ENCODE measurements around the gene OVOL1.
A peak's percentile ranks its signal among the peaks of the same experiment; 100 is the strongest.

OVOL1 gene

DNA sequence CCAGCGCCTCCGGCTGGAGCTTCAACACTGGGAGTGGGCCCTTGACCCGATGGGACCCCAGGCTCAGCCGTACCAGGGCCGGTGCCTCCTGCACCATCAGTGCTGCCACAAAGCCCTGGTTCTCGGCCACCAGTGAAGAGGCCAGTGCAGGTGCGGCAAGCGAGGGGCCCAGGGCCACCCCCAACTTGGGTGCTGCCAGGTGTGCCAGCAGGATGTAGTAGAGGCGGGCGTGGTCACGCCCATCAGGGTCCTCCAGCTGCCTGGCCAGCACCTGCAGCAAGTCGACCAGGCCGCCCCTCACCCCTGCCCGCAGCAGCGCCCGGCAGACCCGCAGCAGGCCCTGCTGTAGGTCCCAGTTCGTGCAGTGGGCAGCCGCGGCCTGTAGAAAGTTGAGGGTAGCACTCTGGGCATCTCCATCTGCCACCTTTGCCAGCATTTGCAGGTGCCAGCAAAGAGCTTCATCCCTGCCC lies 8.4 kb upstream of the OVOL1 start:
- H3K27me3 ChIP-seq, result no peaks in the 10 kb centered on the region
- DNase-seq, result peak; percentile 17 to 65
- TF ChIP-seq, protein P1, sequence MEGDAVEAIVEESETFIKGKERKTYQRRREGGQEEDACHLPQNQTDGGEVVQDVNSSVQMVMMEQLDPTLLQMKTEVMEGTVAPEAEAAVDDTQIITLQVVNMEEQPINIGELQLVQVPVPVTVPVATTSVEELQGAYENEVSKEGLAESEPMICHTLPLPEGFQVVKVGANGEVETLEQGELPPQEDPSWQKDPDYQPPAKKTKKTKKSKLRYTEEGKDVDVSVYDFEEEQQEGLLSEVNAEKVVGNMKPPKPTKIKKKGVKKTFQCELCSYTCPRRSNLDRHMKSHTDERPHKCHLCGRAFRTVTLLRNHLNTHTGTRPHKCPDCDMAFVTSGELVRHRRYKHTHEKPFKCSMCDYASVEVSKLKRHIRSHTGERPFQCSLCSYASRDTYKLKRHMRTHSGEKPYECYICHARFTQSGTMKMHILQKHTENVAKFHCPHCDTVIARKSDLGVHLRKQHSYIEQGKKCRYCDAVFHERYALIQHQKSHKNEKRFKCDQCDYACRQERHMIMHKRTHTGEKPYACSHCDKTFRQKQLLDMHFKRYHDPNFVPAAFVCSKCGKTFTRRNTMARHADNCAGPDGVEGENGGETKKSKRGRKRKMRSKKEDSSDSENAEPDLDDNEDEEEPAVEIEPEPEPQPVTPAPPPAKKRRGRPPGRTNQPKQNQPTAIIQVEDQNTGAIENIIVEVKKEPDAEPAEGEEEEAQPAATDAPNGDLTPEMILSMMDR (IDR thresholded peaks at IDR 0.05), result no peak
- peaks cover 0 to 32% (median 19%) of the 10 kb centered on the region in 4 donors for H3K4me1 ChIP-seq
- peaks cover 9 to 42% (median 20%) of the 10 kb centered on the region in 3 donors for H3K36me3 ChIP-seq
- intact Hi-C loops (cut with DNase I; ENCODE audit: low total_unique reads), result loop anchor here (5.0 kb wide), 1 partner anchor 61 kb away; no protein-coding TSS in a partner anchor
- no peak overlapping the region for H3K27ac ChIP-seq
- no peak overlapping the region for H3K4me3 ChIP-seq
- H3K9me3 ChIP-seq, result no peaks in the 10 kb centered on the region

DNA sequence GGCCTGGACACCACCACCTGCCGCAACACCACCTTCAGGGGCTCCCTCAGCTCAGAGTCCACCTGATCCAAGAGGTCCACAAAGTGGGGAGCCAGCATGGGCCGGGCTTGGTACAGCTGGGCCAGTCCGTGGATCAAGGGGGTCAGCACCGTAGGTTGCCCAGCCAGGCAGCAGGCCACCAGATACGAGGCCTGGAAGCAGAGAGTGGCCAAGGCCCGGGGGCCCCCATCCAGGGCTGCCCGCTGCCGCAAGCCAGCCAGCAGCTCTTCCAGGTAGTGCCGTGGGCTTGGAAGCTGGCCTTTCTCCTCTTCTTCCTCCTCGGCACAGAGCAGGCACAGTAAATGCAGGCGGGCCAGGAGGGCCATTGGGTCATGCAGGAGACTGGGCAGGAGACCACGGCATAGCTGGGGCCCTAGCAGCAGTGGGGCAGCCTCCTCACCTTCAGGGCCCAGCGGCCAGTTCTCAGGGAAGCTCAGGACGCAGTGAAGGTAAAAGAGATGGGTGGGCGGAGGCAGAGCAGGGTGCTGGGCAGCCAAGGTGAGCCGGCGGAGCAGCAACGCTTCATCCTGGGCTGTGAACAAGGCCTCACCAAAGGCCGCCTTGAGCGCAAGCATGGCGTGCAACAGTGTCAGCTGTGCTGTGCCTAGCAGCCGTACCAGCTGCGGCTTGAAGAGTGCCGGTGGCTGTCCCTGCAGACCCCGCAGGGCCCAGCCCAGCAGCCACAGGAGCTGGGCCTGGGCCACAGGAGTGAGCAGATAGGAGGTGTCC lies 7.8 kb upstream of the OVOL1 start:
- Histone ChIP-seq H3K4me1 (peaks cover 0 to 32% (median 19%) of the 10 kb centered on the region in 4 donors), H3K27ac (peak overlapping the region in 1 of 2 donors; percentile 73)
- intact Hi-C loops (cut with DNase I; ENCODE audit: low total_unique reads), result loop anchor here (5.0 kb wide), 1 partner anchor 62 kb away; no protein-coding TSS in a partner anchor

DNA sequence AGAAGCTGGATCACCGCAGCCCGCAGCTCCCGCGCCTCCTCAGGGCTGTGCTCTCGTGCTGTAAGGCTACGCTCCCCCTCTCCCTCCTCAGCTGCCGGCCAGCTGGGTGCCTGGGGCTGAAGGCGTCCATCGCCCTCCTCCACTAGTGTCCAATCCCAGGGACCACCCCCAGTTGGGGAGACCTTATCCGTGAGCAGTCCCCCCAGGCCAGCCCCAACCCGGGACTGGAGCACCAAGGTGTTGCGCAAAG lies 7.3 kb upstream of the OVOL1 start:
- no peaks in the 10 kb centered on the region for H3K9me3 ChIP-seq

More for the DNA sequence above, 7.8 kb upstream of the OVOL1 start:
- no peaks in the 10 kb centered on the region for H3K27me3 ChIP-seq
- no peaks in the 10 kb centered on the region for H3K9me3 ChIP-seq
- H3K4me3 ChIP-seq, result peak overlapping the region; percentile 72 to 90
- peak in 1 of 2 donors; percentile 63 for DNase-seq
- peaks cover 9 to 42% (median 20%) of the 10 kb centered on the region in 3 donors for H3K36me3 ChIP-seq
- TF ChIP-seq, protein P1 (IDR thresholded peaks at IDR 0.05), result no peak

DNA sequence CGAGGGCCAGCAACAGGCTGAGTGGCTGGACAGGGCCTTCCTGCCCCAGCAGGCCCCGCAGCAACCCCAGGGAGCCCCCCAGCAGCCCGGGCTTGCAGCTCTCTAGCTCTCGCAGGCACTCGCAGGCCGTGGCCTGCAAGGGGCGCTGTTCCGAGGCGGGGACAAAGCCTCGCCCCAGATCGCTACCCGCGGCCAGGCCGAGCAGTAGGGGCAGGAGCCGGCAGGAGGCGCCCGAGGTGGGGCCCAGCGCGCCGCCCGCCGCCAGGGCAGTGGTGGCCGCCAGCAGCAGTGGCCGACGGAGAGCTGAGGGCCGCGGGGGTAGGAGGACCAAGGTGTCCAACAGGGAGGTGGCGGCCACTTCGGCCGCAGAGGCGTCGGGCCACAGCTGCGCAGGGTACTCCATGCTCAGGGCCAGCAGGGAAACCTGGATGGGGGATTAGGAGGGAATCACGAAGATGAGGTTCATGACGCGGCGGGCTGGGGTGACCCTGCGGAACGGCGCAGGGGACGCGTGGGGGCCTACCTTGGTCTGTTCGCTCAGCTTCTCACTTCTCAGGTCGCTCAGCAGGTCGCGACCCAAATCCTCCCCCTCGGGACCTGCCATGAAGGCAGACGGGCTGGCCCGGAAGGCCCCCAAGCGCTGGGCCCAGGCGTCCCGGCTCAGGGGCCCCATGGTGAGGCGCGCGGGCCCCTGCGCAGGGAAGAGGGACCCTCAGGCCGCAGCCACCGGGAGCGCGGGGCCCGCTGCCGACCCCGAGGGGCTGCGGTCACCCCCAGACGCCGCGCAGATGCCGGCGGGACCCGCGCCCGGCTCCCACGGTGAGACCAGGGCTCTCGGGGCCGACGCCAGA lies 6.7 kb upstream of the OVOL1 start:
- Histone ChIP-seq H3K27me3 (peaks cover 0 to under 1% of the 10 kb centered on the region in 2 donors), H3K4me1 (peaks cover 0 to 32% (median 19%) of the 10 kb centered on the region in 4 donors), H3K4me3 (peak overlapping the region; percentile 72 to 90), H3K27ac (peak overlapping the region; percentile 73 to 87), H3K9me3 (no peaks in the 10 kb centered on the region), H3K36me3 (peaks cover 9 to 39% (median 20%) of the 10 kb centered on the region in 3 donors)
- intact Hi-C loops (cut with DNase I; ENCODE audit: low total_unique reads), result loop anchor here (5.0 kb wide), 2 partner anchors 37 to 63 kb away; no protein-coding TSS in a partner anchor
- peak; percentile 57 to 88 for DNase-seq
- TF ChIP-seq, protein P1 (IDR thresholded peaks at IDR 0.05), result peak; percentile 80 to 87

More for the DNA sequence above, 7.3 kb upstream of the OVOL1 start:
- H3K27ac ChIP-seq, result peak overlapping the region; percentile 73 to 87
- H3K27me3 ChIP-seq, result no peaks in the 10 kb centered on the region
- TF ChIP-seq, protein P1 (IDR thresholded peaks at IDR 0.05), result no peak
- H3K36me3 ChIP-seq, result peaks cover 9 to 42% (median 20%) of the 10 kb centered on the region in 3 donors
- H3K4me1 ChIP-seq, result peaks cover 0 to 32% (median 19%) of the 10 kb centered on the region in 4 donors
- H3K4me3 ChIP-seq, result peak overlapping the region; percentile 72 to 90
- intact Hi-C loops (cut with DNase I; ENCODE audit: low total_unique reads), result loop anchor here (5.0 kb wide), 1 partner anchor 62 kb away; no protein-coding TSS in a partner anchor
- DNase-seq, result peak in 1 of 2 donors; percentile 22

DNA sequence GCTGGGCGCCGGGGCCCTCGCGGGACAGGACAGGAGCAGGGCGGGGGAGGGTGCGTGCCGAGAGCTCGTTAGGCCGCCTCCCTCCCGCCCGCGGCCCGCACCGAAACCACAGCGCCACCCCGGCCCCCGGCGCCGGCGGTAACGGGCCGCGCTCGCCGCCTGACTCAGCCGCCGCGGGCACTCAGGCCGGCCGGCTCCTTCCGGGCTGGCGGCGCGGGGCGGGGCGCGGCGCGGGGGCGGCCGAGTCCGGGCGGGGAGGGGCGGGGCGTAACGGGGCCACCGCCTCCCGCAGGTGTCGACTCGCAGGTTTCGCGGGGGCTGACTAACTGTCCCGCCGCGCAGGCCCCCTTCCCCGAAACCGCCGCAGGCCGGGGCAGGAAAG lies 6.1 kb upstream of the OVOL1 start, which contains the start of gene AP5B1:
TSS of gene AP5B1 (minus strand) at position 207 of the 382 bp plus-strand sequence. CDS start 385 bp downstream, outside the sequence.
- TF ChIP-seq, protein P1 (IDR thresholded peaks at IDR 0.05), result no peak
- H3K27ac ChIP-seq, result peak within 1 kb of the TSS; percentile 73 to 87
- peaks cover 0 to 32% (median 19%) of the 10 kb centered on the region in 4 donors for H3K4me1 ChIP-seq
- H3K27me3 ChIP-seq, result peaks cover 0 to 6% of the 10 kb centered on the region in 2 donors
- peak within 1 kb of the TSS; percentile 72 to 90 for H3K4me3 ChIP-seq
- H3K36me3 ChIP-seq, result peaks cover 9 to 35% (median 20%) of the 10 kb centered on the region in 3 donors
- peak; percentile 29 to 81 for DNase-seq
- intact Hi-C loops (cut with DNase I; ENCODE audit: low total_unique reads), result loop anchor here (5.0 kb wide), 1 partner anchor 37 kb away; no protein-coding TSS in a partner anchor
- no peaks in the 10 kb centered on the region for H3K9me3 ChIP-seq

Data from tibial artery (tissue), 4 donors.